Gastroesophageal sphincter (tissue), 4 donors: Measurements from ENCODE around the gene CRIP3. TPM values are rescaled to one million over a fixed set of nuclear protein-coding genes. Genes with fewer than 3 reads are reported as not detected.

ENCODE experiments used
- ATAC-seq: fragments of 150-250 bp; one replicate; pipeline ENCODE4 v1.9.1; 2016; ENCODE audit warnings: mild to moderate bottlenecking, moderate library complexity
- H3K27ac ChIP-seq, 4 donors: fragments of 200-600 bp; sonication (generic) in 3 of 4; 1 replicate in 3 of 4; 2 replicates in 1 of 4; pipeline ENCODE4 v1.5.1; 2016 to 2019
- H3K27me3 ChIP-seq: fragments of 200-600 bp; sonication (generic); one replicate; pipeline ENCODE4 v1.5.1; 2019
- H3K36me3 ChIP-seq, 2 donors: fragments of 200-600 bp; sonication (generic); one replicate each; pipeline ENCODE4 v1.5.1; 2019; ENCODE audit warnings: control low read depth in 1 of 2
- H3K4me1 ChIP-seq, 3 donors: fragments of 200-600 bp; sonication (generic); 1 replicate in 2 of 3; 2 replicates in 1 of 3; pipeline ENCODE4 v1.5.1; 2016 to 2019; ENCODE audit warnings: control low read depth in 2 of 3
- H3K4me3 ChIP-seq, 2 donors: fragments of 200-600 bp; sonication (generic); one replicate each; pipeline ENCODE4 v1.5.1; 2019; ENCODE audit warnings: mild to moderate bottlenecking in 1 of 2, moderate library complexity in 1 of 2
- H3K9me3 ChIP-seq, 3 donors: fragments of 200-600 bp; sonication (generic); one replicate each; pipeline ENCODE4 v1.5.1; 2017 to 2019; ENCODE audit warnings: control low read depth in 2 of 3
- EP300 ChIP-seq: sonication (generic); formaldehyde crosslinking; IDR thresholded peaks from one replicate; pipeline ENCODE4 v1.6.1; 2017; ENCODE audit warnings: antibody characterized with exemption, mild to moderate bottlenecking
- POLR2A ChIP-seq, 2 donors: fragments of 450-650 bp; IDR thresholded peaks; one replicate each; pipeline ENCODE4 v1.6.1; 2017; ENCODE audit warnings: antibody characterized with exemption in 2 of 2, mild to moderate bottlenecking in 2 of 2, moderate library complexity in 1 of 2
- POLR2AphosphoS5 ChIP-seq: sonication (generic); formaldehyde crosslinking; IDR thresholded peaks from one replicate; pipeline ENCODE4 v1.6.1; 2017; ENCODE audit warnings: antibody characterized with exemption
- WGBS, 2 donors: methylation state at CpG; one replicate each; pipeline ENCODE4 v1.1.5; 2018; ENCODE audit warnings: low coverage in 1 of 2; 5-methylcytosine and 5-hydroxymethylcytosine counted together
- total RNA-seq, 4 donors: library from RNA; depleted of rRNA; stranded (reverse); fragments of >200 nt; gene quantifications; one replicate each; pipeline ENCODE4 v1.1.0, GENCODE V29; 2016
- TF ChIP-seq, protein P1 (sequence below), 4 experiments: fragments of 200-600 bp in 2 of 4; fragments of 450-650 bp in 2 of 4; sonication (generic) in 1 of 4; IDR thresholded peaks; one replicate each; pipeline ENCODE4 v1.5.1; 2017 to 2019; ENCODE audit warnings: antibody characterized with exemption in 4 of 4, mild to moderate bottlenecking in 2 of 4, moderate library complexity in 2 of 4

The CRIP3 gene
- total RNA-seq, 4 donors from 2014 or later, result not detected

DNA sequence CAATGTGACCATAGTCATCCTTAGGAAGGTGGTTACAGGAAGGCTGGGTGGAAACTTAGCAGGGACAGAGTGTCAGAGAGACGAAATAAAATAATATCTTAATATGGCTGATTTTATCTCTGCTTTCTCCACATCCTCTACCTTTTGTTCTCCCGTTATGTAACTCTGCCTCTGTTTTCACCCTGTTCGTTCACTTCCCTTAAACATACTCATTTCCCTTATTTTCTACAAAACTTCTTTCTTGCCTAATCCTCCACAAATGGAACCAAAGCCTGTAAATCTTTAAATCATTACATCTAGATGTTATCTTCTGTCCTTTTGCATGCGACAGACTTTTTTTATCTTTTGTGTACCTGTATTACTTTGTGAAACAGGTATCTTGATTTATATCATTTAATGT lies 23.3 kb upstream of the CRIP3 start:
- Histone ChIP-seq H3K9me3 (no peaks in the 10 kb centered on the region), H3K4me3 (no peak overlapping the region), H3K36me3 (peaks cover 0 to 18% of the 10 kb centered on the region in 2 donors), H3K27ac (no peak overlapping the region), H3K4me1 (no peaks in the 10 kb centered on the region), H3K27me3 (no peaks in the 10 kb centered on the region)
- 71 to 81% methylated on average over 4 of the region's 4 CpGs for WGBS, 2 donors
- no peak for ATAC-seq
- TF ChIP-seq EP300 (no peak), POLR2AphosphoS5 (no peak), POLR2A (IDR thresholded peaks at IDR 0.05) (no peak)
- TF ChIP-seq, protein P1, sequence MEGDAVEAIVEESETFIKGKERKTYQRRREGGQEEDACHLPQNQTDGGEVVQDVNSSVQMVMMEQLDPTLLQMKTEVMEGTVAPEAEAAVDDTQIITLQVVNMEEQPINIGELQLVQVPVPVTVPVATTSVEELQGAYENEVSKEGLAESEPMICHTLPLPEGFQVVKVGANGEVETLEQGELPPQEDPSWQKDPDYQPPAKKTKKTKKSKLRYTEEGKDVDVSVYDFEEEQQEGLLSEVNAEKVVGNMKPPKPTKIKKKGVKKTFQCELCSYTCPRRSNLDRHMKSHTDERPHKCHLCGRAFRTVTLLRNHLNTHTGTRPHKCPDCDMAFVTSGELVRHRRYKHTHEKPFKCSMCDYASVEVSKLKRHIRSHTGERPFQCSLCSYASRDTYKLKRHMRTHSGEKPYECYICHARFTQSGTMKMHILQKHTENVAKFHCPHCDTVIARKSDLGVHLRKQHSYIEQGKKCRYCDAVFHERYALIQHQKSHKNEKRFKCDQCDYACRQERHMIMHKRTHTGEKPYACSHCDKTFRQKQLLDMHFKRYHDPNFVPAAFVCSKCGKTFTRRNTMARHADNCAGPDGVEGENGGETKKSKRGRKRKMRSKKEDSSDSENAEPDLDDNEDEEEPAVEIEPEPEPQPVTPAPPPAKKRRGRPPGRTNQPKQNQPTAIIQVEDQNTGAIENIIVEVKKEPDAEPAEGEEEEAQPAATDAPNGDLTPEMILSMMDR (IDR thresholded peaks at IDR 0.05), result no peak

DNA sequence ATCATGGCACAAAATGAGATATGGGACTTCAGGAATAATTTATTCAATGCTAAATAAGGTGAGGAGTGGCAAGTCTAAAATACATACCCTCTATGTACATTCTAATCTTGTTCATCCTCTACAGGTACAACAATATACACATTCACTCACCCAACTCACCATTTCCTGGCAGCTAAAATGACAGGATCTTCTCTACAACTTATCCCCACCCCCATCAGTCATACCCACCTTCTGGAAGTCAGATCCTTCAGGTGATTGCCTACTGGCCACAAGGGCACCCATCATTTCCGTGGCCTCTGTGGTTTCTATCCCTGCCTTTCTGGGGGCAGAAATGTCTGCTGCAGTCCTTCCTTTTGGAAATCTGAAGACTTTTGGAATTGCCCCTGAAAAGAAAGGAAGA lies 22.8 kb upstream of the CRIP3 start:
- H3K4me3 ChIP-seq, result no peak overlapping the region
- peaks cover 0 to 18% of the 10 kb centered on the region in 2 donors for H3K36me3 ChIP-seq
- no peak for ATAC-seq
- no peaks in the 10 kb centered on the region for H3K4me1 ChIP-seq
- H3K9me3 ChIP-seq, result no peaks in the 10 kb centered on the region
- 60 to 67% methylated on average over 1 of the region's 1 CpG for WGBS, 2 donors
- H3K27ac ChIP-seq, result no peak overlapping the region
- TF ChIP-seq POLR2A (IDR thresholded peaks at IDR 0.05), result no peak
- no peak for TF ChIP-seq EP300
- no peak for TF ChIP-seq POLR2AphosphoS5
- TF ChIP-seq, protein P1 (IDR thresholded peaks at IDR 0.05), result no peak
- no peaks in the 10 kb centered on the region for H3K27me3 ChIP-seq

DNA sequence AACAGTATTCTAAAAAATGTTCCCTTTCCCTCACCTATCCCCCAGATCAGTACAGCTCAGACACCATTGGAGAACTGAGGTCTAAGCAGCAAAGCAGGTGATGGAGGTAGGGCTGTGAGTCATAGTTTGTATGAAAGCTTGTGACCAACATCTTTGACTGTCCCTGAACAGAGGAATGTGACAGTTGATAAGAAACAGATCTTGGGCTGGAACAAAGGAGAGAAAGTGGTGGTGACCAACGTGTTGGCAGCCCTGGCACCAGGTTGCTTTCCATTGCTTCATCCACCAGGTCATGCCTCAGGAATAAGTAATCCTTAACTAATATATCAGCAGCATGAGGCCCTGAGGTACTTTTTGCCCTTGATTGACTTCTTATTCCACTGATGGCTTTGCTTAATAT lies 19.9 kb upstream of the CRIP3 start:
- Histone ChIP-seq H3K4me3 (no peak overlapping the region), H3K4me1 (no peaks in the 10 kb centered on the region), H3K27ac (no peak overlapping the region), H3K27me3 (no peaks in the 10 kb centered on the region), H3K9me3 (no peaks in the 10 kb centered on the region), H3K36me3 (peaks cover 0 to 20% of the 10 kb centered on the region in 2 donors)
- WGBS, 2 donors, result 29 to 38% methylated on average over 1 of the region's 1 CpG
- no peak for TF ChIP-seq POLR2A (IDR thresholded peaks at IDR 0.05)
- no peak for ATAC-seq

DNA sequence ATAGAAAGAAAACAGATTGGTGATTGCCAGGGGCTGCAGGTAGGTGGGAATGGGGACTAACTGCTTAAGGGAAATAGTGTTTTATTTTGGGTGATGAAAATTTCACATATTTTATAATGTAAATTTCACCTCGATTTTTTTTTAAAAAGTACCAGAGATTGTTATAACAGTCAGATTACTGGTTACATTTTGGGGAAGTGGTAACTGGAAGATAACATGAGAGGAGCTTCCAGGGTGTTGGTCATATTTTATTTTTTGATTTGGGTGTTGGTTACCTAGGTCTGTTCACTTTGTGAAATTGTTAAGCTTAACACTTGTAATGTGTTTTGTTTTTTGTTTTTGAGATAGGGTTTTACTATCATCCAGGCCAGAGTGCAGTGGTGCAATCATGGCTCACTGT lies 17.2 kb upstream of the CRIP3 start:
- no peaks in the 10 kb centered on the region for H3K27me3 ChIP-seq
- 76 to 85% methylated on average over 1 of the region's 1 CpG for WGBS, 2 donors
- H3K9me3 ChIP-seq, result no peaks in the 10 kb centered on the region
- ATAC-seq, result no peak
- peaks cover 0 to 20% of the 10 kb centered on the region in 2 donors for H3K36me3 ChIP-seq
- H3K4me3 ChIP-seq, result no peak overlapping the region
- no peak overlapping the region for H3K27ac ChIP-seq
- TF ChIP-seq, protein P1 (IDR thresholded peaks at IDR 0.05), result no peak
- no peak for TF ChIP-seq POLR2AphosphoS5
- no peak for TF ChIP-seq POLR2A (IDR thresholded peaks at IDR 0.05)
- no peak for TF ChIP-seq EP300
- no peaks in the 10 kb centered on the region for H3K4me1 ChIP-seq

DNA sequence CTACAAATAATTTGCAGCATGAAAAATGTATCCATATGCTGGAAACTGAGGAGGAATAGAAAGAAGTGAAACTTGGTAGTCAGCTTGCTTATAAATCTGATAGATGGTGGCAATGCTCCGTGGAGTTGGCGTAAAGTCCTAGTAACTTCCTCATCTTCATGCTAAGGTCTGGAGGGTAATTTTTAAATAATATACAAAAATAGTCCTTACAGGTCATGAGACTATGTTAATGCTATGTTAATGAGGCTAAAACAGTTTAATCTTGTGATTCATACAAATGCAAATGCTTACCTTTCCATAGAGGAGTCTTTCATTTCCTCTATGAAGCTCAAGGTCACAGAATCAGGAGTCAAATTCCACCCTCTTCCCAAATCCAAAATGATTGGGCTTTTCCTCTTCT lies 9.4 kb upstream of the CRIP3 start:
- H3K27ac ChIP-seq, result no peak overlapping the region
- no peak overlapping the region for H3K4me3 ChIP-seq
- no peaks in the 10 kb centered on the region for H3K9me3 ChIP-seq
- H3K4me1 ChIP-seq, result no peaks in the 10 kb centered on the region
- H3K27me3 ChIP-seq, result no peaks in the 10 kb centered on the region
- TF ChIP-seq POLR2AphosphoS5, result no peak
- TF ChIP-seq, protein P1 (IDR thresholded peaks at IDR 0.05), result no peak
- TF ChIP-seq EP300, result no peak
- no peak for TF ChIP-seq POLR2A (IDR thresholded peaks at IDR 0.05)
- peaks cover 0 to 4% of the 10 kb centered on the region in 2 donors for H3K36me3 ChIP-seq
- WGBS, 2 donors, result 93 to 94% methylated on average over 2 of the region's 2 CpGs
- no peak for ATAC-seq

DNA sequence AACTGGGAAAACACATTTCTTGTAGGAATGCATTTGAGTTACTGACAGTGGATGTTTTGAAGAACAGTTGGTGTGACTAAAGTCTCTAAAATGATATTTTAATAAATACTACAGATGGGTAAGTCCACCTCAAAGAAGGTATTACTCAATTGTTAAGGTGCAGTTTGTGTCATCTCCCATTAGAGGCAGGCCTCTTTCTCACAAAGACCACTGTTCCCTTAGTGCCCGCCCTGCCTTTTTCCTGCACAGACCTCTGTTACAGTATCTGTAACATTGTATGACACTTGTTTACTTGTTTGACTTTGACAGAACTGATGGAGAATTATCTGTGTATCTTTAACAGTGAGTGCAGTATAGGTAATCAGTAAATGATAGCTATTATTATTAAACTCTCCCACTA lies 5.2 kb upstream of the CRIP3 start:
- no peak overlapping the region for H3K4me3 ChIP-seq
- peaks cover 0 to 6% (median under 1%) of the 10 kb centered on the region in 3 donors for H3K4me1 ChIP-seq
- ATAC-seq, result no peak
- no peak overlapping the region for H3K27ac ChIP-seq
- TF ChIP-seq POLR2A (IDR thresholded peaks at IDR 0.05), result no peak
- TF ChIP-seq POLR2AphosphoS5, result no peak
- TF ChIP-seq, protein P1 (IDR thresholded peaks at IDR 0.05), result no peak
- TF ChIP-seq EP300, result no peak
- H3K36me3 ChIP-seq, result peaks cover 0 to 4% of the 10 kb centered on the region in 2 donors
- no peaks in the 10 kb centered on the region for H3K9me3 ChIP-seq
- 89 to 91% methylated on average over 1 of the region's 1 CpG for WGBS, 2 donors
- H3K27me3 ChIP-seq, result no peaks in the 10 kb centered on the region
